ENCODE data around the gene SLC47A1.

Gene SLC47A1

GRCh38 chr17:19487024-19487600, 46.5 kb upstream of the SLC47A1 start:
- Histone ChIP-seq H4K20me1 (ENCODE audit: insufficient read depth, low read length) (no peaks in the 10 kb centered on the region), H3K4me1 (ENCODE audit: low read length) (no peaks in the 10 kb centered on the region), H3K79me2 (ENCODE audit: low read length) (no peaks in the 10 kb centered on the region), H2AFZ (ENCODE audit: low read depth, low read length) (no peak overlapping the region), H3K4me2 (ENCODE audit: low read length) (no peak overlapping the region), H3K9me3 (ENCODE audit: insufficient read depth, low read length) (no peaks in the 10 kb centered on the region), H3K27me3 (ENCODE audit: low read depth, low read length) (no peaks in the 10 kb centered on the region), H3K36me3 (replicated peaks; ENCODE audit: low read depth, low read length) (no peaks in the 10 kb centered on the region), H3K4me3 (ENCODE audit: low read length) (no peak overlapping the region), H3K27ac (ENCODE audit: low read length) (no peak overlapping the region), H3K9ac (ENCODE audit: low read length) (no peak overlapping the region)
- no peak for TF ChIP-seq CTCF (IDR thresholded peaks at IDR 0.05; ENCODE audit: low read depth, low read length)
- no peak for TF ChIP-seq EZH2phosphoT487 (IDR thresholded peaks at IDR 0.05; ENCODE audit: low read depth)

- peaks cover 6% of the 10 kb centered on the region; the same call in 1 of the 2 replicates for H3K4me1 ChIP-seq (ENCODE audit: low read length)
- no peak overlapping the region for H3K27ac ChIP-seq (ENCODE audit: low read length)
- TF ChIP-seq CTCF (IDR thresholded peaks at IDR 0.05; ENCODE audit: low read depth, low read length) (no peak), EZH2phosphoT487 (IDR thresholded peaks at IDR 0.05; ENCODE audit: low read depth) (no peak)
- H3K79me2 ChIP-seq (ENCODE audit: low read length) = no peaks in the 10 kb centered on the region
- no peaks in the 10 kb centered on the region for H3K9me3 ChIP-seq (ENCODE audit: insufficient read depth, low read length)
- H3K4me3 ChIP-seq (ENCODE audit: low read length) = no peak overlapping the region
- H3K27me3 ChIP-seq (ENCODE audit: low read depth, low read length) = no peaks in the 10 kb centered on the region
- H3K4me2 ChIP-seq (ENCODE audit: low read length) = no peak overlapping the region
- no peaks in the 10 kb centered on the region for H3K36me3 ChIP-seq (replicated peaks; ENCODE audit: low read depth, low read length)
- no peak overlapping the region for H3K9ac ChIP-seq (ENCODE audit: low read length)
- no peaks in the 10 kb centered on the region for H4K20me1 ChIP-seq (ENCODE audit: insufficient read depth, low read length)
- no peak overlapping the region for H2AFZ ChIP-seq (ENCODE audit: low read depth, low read length)
Measured at GRCh38 chr17:19492141-19492540, 41.5 kb upstream of the SLC47A1 start.

- TF ChIP-seq EZH2phosphoT487 (IDR thresholded peaks at IDR 0.05; ENCODE audit: low read depth) = no peak
- no peak for TF ChIP-seq CTCF (IDR thresholded peaks at IDR 0.05; ENCODE audit: low read depth, low read length)
- Histone ChIP-seq H3K27ac (ENCODE audit: low read length) (no peak overlapping the region), H3K4me3 (ENCODE audit: low read length) (no peak overlapping the region), H3K4me1 (ENCODE audit: low read length) (peaks cover 6% of the 10 kb centered on the region; the same call in 1 of the 2 replicates), H2AFZ (ENCODE audit: low read depth, low read length) (no peak overlapping the region), H3K79me2 (ENCODE audit: low read length) (no peaks in the 10 kb centered on the region), H3K9ac (ENCODE audit: low read length) (no peak overlapping the region), H3K27me3 (ENCODE audit: low read depth, low read length) (no peaks in the 10 kb centered on the region), H3K36me3 (replicated peaks; ENCODE audit: low read depth, low read length) (no peaks in the 10 kb centered on the region), H3K9me3 (ENCODE audit: insufficient read depth, low read length) (no peaks in the 10 kb centered on the region), H4K20me1 (ENCODE audit: insufficient read depth, low read length) (no peaks in the 10 kb centered on the region), H3K4me2 (ENCODE audit: low read length) (no peak overlapping the region)
Measured at GRCh38 chr17:19494961-19495806, 38.5 kb upstream of the SLC47A1 start.

GRCh38 chr17:19495828-19496528, 37.7 kb upstream of the SLC47A1 start:
- no peaks in the 10 kb centered on the region for H3K9me3 ChIP-seq (ENCODE audit: insufficient read depth, low read length)
- H2AFZ ChIP-seq (ENCODE audit: low read depth, low read length) = no peak overlapping the region
- H3K27me3 ChIP-seq (ENCODE audit: low read depth, low read length) = no peaks in the 10 kb centered on the region
- peaks cover 6% of the 10 kb centered on the region; the same call in 1 of the 2 replicates for H3K4me1 ChIP-seq (ENCODE audit: low read length)
- TF ChIP-seq CTCF (IDR thresholded peaks at IDR 0.05; ENCODE audit: low read depth, low read length) (no peak), EZH2phosphoT487 (IDR thresholded peaks at IDR 0.05; ENCODE audit: low read depth) (no peak)
- H3K9ac ChIP-seq (ENCODE audit: low read length) = no peak overlapping the region
- H3K36me3 ChIP-seq (replicated peaks; ENCODE audit: low read depth, low read length) = no peaks in the 10 kb centered on the region
- no peak overlapping the region for H3K4me2 ChIP-seq (ENCODE audit: low read length)
- H3K4me3 ChIP-seq (ENCODE audit: low read length) = no peak overlapping the region
- H3K79me2 ChIP-seq (ENCODE audit: low read length) = no peaks in the 10 kb centered on the region
- H3K27ac ChIP-seq (ENCODE audit: low read length) = no peak overlapping the region
- H4K20me1 ChIP-seq (ENCODE audit: insufficient read depth, low read length) = no peaks in the 10 kb centered on the region
